Measurements from ENCODE around the gene HERPUD2.
"Not testable (repeated sequence)": the region's sequence is repeated elsewhere in the genome, so short reads cannot be mapped to it uniquely, and the experiment has no call there.

The HERPUD2 gene

DNA sequence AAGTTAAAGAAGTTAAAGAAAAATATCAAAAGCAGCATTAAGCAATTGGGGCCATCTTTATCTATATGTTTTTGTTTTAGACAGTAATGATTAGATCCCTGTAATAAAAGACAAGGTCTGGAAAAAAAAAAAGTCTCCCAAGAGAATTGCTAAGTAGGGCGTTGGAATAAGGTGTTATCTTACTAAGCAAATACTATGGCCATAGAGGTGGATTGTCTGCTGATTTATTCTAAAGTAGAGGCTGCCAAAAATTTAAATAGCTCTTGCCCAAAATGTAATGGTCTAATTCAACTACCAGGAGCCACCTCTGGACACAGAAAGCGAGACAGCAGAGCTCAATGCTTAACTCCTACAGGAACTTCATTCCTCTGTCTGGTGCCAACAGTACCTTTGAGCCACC lies 71.6 kb downstream of the HERPUD2 start:
- in situ Hi-C loops (cut with MboI; ENCODE audit: low sequenced_read_pairs) = no loop called here

DNA sequence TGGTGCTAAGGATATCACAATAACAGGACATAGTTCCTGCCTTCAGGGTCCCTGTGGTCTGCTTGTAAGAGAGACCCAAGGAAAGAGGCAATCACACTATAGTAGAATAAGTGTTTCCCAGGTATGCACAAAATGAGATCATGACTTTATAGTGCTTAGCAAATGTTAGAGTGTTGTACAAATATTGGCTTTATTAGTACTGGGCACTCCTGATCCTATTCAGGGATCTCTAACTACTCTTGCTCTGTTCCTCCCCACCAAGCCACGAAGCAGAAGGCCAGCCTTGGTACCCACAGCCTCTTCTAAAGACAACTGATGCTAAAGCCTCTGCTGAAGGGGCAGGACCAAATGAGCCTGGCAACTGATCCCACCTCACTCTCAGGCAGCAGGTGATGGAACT lies 75.1 kb downstream of the HERPUD2 start:
- in situ Hi-C loops (cut with MboI; ENCODE audit: low sequenced_read_pairs) = no loop called here

DNA sequence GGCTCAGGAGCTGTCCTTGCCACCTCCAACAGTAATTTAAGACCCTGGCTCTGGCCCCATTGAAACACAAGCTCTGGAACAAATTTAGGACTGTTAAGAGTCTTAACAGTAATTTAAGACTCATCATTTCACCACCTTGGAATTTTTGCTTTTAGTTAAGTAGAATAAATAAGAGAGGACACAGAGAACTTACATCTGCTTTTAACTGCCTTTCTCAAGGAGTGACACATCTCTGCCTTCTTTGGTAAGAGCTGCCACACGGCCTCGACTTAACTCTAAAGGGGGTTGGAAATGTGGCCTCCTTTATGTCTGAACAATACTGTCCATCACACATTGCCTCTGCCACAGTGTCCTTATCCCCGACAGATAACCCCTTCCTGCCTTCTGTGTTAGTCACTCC lies 77.9 kb downstream of the HERPUD2 start:
- in situ Hi-C loops (cut with MboI; ENCODE audit: low sequenced_read_pairs) = no loop called here

DNA sequence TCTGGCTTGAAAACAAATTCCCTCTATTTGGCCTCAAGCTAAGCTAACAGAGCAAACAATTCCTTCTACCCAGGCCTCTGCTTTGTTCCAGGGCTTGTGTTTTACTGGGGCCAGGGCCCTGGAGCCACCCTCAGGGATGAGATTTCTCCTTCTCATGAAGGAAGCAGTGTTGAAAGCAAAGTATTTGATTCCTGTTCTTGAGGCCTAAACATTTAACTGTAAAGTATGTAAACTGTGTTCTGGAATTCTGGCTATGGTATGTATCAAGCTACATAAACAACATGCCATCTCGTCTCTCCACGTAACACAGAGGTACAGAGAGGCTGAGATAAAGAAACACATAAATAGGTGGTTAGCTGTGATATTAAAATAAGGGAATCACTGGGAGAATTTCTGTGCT lies 81.8 kb downstream of the HERPUD2 start:
- in situ Hi-C loops (cut with MboI; ENCODE audit: low sequenced_read_pairs) = no loop called here

DNA sequence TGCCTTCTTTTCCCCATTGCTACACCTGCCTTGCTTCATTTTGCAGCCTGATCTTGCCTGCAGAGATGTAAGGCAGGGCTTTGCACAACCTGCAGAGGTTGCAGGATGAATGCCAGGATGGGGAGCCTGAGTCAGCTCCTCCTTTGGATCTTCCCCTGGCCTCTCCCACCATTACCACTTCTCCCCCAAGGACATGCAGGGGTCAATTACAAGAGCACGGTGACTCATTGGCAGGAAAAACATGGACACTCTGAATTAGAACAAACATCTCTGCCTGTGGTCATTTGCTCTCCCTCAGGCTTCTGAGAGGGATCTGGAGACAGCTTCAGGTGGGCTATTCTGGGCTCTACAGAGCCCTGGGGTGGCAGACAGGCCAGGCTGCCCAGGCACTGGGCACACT lies 89.2 kb downstream of the HERPUD2 start:
- in situ Hi-C loops (cut with MboI; ENCODE audit: low sequenced_read_pairs) = no loop called here

DNA sequence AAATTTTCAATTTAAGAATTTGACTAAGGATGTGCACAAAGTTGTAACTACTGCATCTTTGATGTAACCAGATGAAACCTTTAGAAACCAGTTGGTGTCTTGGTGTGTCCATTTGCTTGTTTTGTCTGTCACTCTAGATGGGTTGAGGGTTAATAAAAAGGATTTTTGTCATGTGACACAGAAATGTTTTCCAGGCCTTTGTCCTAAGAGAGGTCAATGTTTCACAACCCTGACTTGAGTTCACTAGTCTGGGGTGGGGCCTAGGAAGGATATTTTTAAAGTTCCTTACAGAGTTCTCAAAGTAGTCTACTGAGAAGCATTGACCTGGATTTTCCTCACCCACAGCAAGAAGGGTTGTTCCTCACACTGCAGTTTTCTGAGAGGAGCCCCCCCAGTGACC lies 90.3 kb downstream of the HERPUD2 start:
- in situ Hi-C loops (cut with MboI; ENCODE audit: low sequenced_read_pairs) = no loop called here

DNA sequence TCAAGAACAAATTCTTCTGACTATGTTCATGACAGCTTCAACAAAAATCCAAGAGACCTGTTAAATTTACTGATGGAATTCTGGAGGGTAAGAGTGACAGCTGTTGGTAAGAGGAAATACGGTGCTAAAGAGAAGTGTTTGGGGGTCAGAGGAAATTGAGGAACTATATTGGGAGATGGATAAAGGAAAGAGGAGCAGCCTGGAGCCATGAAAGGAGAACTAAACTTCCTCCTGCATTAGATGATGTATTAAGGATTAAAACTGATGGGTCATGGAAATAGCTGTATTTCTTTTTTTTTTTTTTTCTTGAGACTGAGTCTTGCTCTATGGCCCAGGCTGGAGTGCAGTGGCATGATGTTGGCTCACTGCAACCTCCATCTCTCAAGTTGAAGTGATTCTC lies 95.3 kb downstream of the HERPUD2 start:
- in situ Hi-C loops (cut with MboI; ENCODE audit: low sequenced_read_pairs) = no loop called here

DNA sequence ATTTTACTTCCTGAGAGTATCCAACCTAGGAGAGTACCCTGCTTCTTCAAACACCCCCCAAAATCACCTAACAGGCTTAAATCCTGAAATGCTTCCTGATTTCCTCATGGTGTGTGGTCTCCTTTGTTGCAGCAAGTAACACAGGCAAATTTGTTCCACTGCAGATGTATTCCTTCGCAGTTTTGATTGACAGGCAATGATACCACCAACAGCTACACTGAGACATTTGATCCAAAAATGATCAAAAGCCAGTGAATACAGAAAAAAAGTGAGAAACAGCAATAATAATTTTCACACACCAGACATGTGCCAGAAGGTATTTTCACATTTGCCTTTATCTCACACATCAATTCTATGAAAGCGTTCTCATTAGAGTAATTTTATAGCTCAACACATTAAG lies 95.9 kb downstream of the HERPUD2 start:
- in situ Hi-C loops (cut with MboI; ENCODE audit: low sequenced_read_pairs) = no loop called here

DNA sequence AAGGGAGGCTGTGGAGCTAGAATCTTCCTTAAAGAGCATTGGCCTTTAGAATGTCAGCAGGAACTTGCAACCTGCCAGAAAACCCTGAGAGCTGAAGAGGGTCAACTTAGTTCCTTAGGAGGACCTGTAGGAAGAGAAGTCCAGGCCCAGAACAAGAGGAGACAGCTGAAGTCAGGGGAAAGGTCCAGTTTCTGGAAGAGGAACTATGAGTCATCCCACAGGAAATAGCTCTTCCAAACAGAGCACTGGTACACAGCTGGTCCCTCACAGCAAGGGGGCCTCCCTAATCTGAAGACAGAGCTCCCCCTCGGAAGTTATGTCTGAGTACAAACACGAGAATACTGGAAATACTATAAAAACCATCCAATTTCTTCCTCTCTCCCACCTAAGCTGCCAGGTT lies 98.9 kb downstream of the HERPUD2 start:
- in situ Hi-C loops (cut with MboI; ENCODE audit: low sequenced_read_pairs) = no loop called here

DNA sequence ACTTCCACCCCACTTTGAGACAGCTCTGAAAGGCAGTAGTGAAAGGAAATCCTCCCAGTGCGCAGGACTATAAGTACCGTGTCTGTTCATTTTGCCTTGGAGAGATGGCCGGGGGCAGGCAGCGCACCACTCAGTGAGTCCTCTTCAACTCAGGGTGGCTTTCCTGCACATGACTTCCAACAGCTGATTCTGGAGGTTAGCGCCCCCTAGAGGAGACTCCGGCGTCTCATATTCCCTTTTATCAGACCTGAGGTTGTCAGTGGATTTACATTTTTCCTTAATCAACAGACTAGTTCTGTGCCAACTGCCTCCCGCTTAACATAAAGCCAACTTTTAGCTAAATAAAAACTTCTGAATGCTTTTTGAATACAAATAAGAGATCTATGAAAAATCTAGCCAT lies 101.0 kb downstream of the HERPUD2 start:
- in situ Hi-C loops (cut with MboI; ENCODE audit: low sequenced_read_pairs) = no loop called here

DNA sequence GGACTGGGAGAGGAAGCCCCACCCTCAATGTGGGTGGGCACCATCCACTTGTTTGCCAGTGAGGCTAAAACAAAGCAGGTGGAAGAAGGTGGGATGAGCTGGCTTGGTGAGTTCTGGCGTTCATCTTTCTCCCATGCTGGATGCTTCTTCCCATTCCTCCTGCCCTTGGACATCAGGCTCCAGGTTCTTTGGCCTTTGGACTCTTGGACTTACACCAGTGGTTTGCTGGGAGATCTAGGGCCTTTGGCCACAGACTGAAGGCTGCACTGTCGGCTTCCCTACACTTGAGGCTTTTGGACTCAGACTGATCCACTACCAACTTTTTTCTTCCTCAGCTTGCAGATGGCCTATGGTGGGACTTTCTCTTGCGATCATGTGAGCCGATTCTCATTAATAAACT lies 106.3 kb downstream of the HERPUD2 start:
- in situ Hi-C loops (cut with MboI; ENCODE audit: low sequenced_read_pairs) = no loop called here

DNA sequence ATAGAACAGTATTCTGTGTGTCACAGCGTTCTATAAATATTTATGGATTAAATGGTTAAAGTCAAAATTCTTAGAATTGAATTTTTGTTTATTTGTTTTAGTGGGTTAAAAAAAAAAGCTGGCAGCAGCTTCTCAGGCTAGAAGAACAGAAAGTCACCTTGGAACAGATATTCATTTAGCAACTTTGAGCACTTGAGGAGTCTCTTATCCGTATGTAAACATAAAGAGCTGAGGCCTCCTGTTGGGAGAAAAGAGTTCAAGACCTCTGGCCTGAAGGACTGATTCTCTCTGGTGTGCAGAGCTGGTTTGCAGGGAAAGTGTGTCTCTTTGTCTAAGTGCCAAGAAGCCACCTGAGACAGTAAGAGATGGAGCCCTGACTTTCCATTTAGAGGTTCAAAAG lies 109.9 kb downstream of the HERPUD2 start:
- in situ Hi-C loops (cut with MboI; ENCODE audit: low sequenced_read_pairs) = no loop called here

DNA sequence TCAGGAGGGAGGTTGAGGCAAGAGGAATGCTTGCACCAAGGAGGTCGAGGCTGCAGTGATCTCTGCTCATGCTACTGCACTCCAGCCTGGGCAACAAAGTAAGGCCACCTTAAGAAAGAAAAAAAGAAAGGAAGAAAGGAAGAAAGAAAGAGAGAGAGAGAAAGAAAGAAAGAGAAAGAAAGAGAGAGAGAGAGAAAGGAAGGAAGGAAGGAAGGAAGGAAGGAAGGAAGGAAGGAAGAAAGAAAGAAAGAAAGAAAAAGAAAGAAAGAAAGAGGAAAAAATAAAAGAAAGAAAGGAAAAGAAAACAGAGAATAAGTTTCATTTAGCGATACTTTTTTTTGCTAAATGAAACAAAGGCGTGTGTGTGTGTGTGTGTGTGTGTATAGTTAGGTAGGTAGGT lies 110.4 kb downstream of the HERPUD2 start:
- in situ Hi-C loops (cut with MboI; ENCODE audit: low sequenced_read_pairs) = not testable (repeated sequence)
